Endodermal cell (in vitro differentiated cells): ENCODE data around the gene KIAA2012. TPM values are rescaled to one million over a fixed set of nuclear protein-coding genes. Genes with fewer than 3 reads are reported as not detected.

Experiments used
- DNase-seq: peaks from one replicate; pipeline ENCODE4 v3.0.0-alpha.2; 2017
- H3K27ac ChIP-seq: 2 replicates; pipeline ENCODE4 v1.5.1; 2013; ENCODE audit warnings: mild to moderate bottlenecking, low read depth, low read length, moderate library complexity
- H3K27me3 ChIP-seq: 2 replicates; pipeline ENCODE4 v1.6.1; 2013; ENCODE audit warnings: mild to moderate bottlenecking, low read length, moderate library complexity; ENCODE audit not compliant: insufficient read depth, control insufficient read depth, poor library complexity, severe bottlenecking
- H3K36me3 ChIP-seq: 2 replicates; pipeline ENCODE4 v1.7.0; 2013; ENCODE audit warnings: mild to moderate bottlenecking, low read length, moderate library complexity; ENCODE audit not compliant: control insufficient read depth, insufficient read depth
- H3K4me1 ChIP-seq: one replicate; pipeline ENCODE4 v1.7.0; 2013; ENCODE audit warnings: low read length; ENCODE audit not compliant: control insufficient read depth, insufficient read depth
- H3K4me3 ChIP-seq: 2 replicates; pipeline ENCODE4 v1.5.1; 2013; ENCODE audit warnings: mild to moderate bottlenecking, low read length, moderate library complexity
- H3K9ac ChIP-seq: 2 replicates; pipeline ENCODE4 v1.6.1; 2013; ENCODE audit warnings: mild to moderate bottlenecking, low read length, moderate library complexity; ENCODE audit not compliant: poor library complexity, severe bottlenecking; ENCODE audit errors: extremely low read depth
- H3K9me3 ChIP-seq: 2 replicates; pipeline ENCODE4 v1.6.1; 2013; ENCODE audit warnings: mild to moderate bottlenecking, low read length, moderate library complexity; ENCODE audit not compliant: control insufficient read depth
- H3K27ac Mint-ChIP-seq: 2 replicates; pipeline ENCODE4 v1.8.0; 2020; ENCODE audit warnings: mixed read lengths
- H3K27me3 Mint-ChIP-seq: 2 replicates; pipeline ENCODE4 v1.8.0; 2021; ENCODE audit warnings: mild to moderate bottlenecking, mixed read lengths; ENCODE audit not compliant: insufficient read depth
- H3K36me3 Mint-ChIP-seq: 2 replicates; pipeline ENCODE4 v1.8.0; 2020; ENCODE audit warnings: low read depth, mixed read lengths
- H3K4me1 Mint-ChIP-seq: 2 replicates; pipeline ENCODE4 v1.8.0; 2020; ENCODE audit warnings: mixed read lengths
- H3K4me3 Mint-ChIP-seq: 2 replicates; pipeline ENCODE4 v1.8.0; 2020; ENCODE audit warnings: mild to moderate bottlenecking, moderate library complexity, mixed read lengths
- H3K9me3 Mint-ChIP-seq: 2 replicates; pipeline ENCODE4 v1.8.0; 2020; ENCODE audit warnings: mild to moderate bottlenecking, mixed read lengths
- WGBS, 2 experiments: methylation state at CpG; one replicate each; pipeline versions ENCODE4 v1.1.5 to v1.1.7; 2013; ENCODE audit warnings: missing lambda C conversion rate in 2 of 2, mixed read lengths in 1 of 2; ENCODE audit not compliant: insufficient coverage in 1 of 2, insufficient read length in 1 of 2; 5-methylcytosine and 5-hydroxymethylcytosine counted together
- total RNA-seq, 2 donors: library from RNA; stranded (reverse); fragmentation: NEBNext Ultra II Directional in 1 of 2; extraction: Animal tissue kit (Norgen Biotek cat#: 25700) in 1 of 2; gene quantifications; 2 replicates in 1 of 2; 3 replicates in 1 of 2; pipeline ENCODE4 v1.2.1, GENCODE V29; 2021
- TF ChIP-seq, protein P1 (sequence below): fragments of 200-600 bp; sonication (generic); conservative IDR thresholded peaks from 2 replicates; pipeline ENCODE4 v1.5.0; 2021; ENCODE audit warnings: antibody characterized with exemption, mild to moderate bottlenecking

The KIAA2012 gene
- total RNA-seq, 2 donors from 2014 or later, result 0.62 to 1.0 TPM

DNA sequence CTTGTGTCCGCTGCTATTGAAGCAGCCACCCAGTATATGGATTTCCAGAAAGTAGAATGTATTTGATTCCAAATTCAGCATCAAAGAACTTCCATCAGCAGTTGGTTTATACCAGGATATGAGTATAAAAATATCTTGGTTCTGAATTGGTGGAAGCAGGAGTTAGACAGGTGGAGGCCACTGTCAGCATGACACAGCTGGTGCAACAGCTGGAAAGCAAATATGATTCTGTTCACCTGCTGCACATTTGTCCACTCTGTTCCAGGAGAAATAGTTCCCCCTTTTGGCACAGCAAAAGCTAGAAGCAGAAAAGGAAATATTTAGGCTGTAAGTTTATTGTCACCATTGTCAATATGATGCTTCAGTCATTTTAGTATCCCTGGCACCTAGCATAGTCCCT is 41.2 kb downstream of the KIAA2012 start:
- Mint-ChIP-seq H3K4me3 (no peak overlapping the region), H3K36me3 (peaks cover 6% of the 10 kb centered on the region), H3K4me1 (peaks cover 51% of the 10 kb centered on the region), H3K27ac (no peak overlapping the region), H3K27me3 (no peaks in the 10 kb centered on the region), H3K9me3 (peaks cover 5% of the 10 kb centered on the region)
- no peaks in the 10 kb centered on the region for H3K27me3 ChIP-seq
- TF ChIP-seq, protein P1, sequence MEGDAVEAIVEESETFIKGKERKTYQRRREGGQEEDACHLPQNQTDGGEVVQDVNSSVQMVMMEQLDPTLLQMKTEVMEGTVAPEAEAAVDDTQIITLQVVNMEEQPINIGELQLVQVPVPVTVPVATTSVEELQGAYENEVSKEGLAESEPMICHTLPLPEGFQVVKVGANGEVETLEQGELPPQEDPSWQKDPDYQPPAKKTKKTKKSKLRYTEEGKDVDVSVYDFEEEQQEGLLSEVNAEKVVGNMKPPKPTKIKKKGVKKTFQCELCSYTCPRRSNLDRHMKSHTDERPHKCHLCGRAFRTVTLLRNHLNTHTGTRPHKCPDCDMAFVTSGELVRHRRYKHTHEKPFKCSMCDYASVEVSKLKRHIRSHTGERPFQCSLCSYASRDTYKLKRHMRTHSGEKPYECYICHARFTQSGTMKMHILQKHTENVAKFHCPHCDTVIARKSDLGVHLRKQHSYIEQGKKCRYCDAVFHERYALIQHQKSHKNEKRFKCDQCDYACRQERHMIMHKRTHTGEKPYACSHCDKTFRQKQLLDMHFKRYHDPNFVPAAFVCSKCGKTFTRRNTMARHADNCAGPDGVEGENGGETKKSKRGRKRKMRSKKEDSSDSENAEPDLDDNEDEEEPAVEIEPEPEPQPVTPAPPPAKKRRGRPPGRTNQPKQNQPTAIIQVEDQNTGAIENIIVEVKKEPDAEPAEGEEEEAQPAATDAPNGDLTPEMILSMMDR, result no peak
- peaks cover 21% of the 10 kb centered on the region for H3K4me1 ChIP-seq
- no peak for DNase-seq
- no peak overlapping the region for H3K27ac ChIP-seq
- H3K9me3 ChIP-seq, result peaks cover 2% of the 10 kb centered on the region
- no peak overlapping the region for H3K9ac ChIP-seq
- 100% methylated on average over 1 of the region's 1 CpG for WGBS, 2 experiments
- no peak overlapping the region for H3K4me3 ChIP-seq
- H3K36me3 ChIP-seq, result no peaks in the 10 kb centered on the region

DNA sequence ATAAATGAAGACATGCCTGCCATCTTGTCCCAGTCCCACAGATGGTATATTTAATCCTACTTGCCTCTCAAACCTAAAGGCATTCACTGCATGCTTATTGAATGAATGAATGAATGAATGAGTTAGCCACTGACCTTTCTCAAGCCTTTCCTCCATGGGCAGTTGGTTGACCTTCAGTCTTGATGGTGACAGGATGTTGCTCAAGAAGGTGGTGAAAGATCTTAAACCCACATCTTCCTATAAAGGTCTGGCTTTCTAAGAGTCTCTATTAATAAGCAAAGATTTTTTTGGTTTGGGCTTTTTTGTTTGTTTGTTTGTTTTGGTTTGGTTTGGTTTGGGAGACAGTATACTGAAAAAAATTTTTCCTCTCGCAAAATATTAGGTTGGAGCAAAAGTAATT is 41.7 kb downstream of the KIAA2012 start:
- Mint-ChIP-seq H3K4me3 (no peak overlapping the region), H3K9me3 (peaks cover 10% of the 10 kb centered on the region), H3K27me3 (no peaks in the 10 kb centered on the region), H3K27ac (no peak overlapping the region), H3K4me1 (peaks cover 45% of the 10 kb centered on the region), H3K36me3 (peaks cover 6% of the 10 kb centered on the region)
- DNase-seq, result no peak
- Histone ChIP-seq H3K4me1 (peaks cover 21% of the 10 kb centered on the region), H3K27me3 (no peaks in the 10 kb centered on the region), H3K4me3 (no peak overlapping the region), H3K36me3 (no peaks in the 10 kb centered on the region), H3K9ac (no peak overlapping the region), H3K9me3 (peaks cover 7% of the 10 kb centered on the region), H3K27ac (no peak overlapping the region)
- 100% methylated on average over 1 of the region's 1 CpG for whole genome bisulfite sequencing, 2 experiments
- TF ChIP-seq, protein P1, result no peak

DNA sequence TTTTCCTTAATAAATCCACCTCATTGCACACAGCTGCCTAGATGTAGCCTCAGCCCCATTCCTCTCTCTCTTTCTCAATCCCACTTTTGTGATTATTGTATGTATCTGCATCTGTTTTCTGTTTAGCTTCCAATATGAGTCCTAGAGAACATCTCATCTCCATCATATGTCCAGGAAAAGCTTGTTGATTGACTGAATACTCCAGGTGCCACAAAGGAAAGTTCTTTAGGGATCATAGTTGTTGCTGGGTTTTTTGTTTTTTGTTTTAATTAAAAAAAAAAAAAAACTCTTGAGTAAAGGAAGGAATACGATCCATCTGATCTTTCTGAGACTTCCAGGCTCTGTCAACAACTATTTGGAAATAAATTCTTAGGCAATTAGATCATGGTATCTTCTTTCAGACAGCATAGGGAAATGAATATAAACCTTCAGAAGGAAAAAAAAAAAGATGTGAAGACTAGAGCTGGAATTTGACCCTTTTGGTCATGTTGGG is 42.5 kb downstream of the KIAA2012 start:
- no peak overlapping the region for H3K27ac Mint-ChIP-seq
- Histone ChIP-seq H3K4me3 (no peak overlapping the region), H3K27me3 (no peaks in the 10 kb centered on the region), H3K27ac (no peak overlapping the region), H3K36me3 (no peaks in the 10 kb centered on the region), H3K4me1 (peaks cover 21% of the 10 kb centered on the region), H3K9ac (no peak overlapping the region), H3K9me3 (peaks cover 14% of the 10 kb centered on the region)
- no peak overlapping the region for H3K4me3 Mint-ChIP-seq
- DNase-seq, result no peak
- peaks cover 12% of the 10 kb centered on the region for H3K36me3 Mint-ChIP-seq
- H3K27me3 Mint-ChIP-seq, result no peaks in the 10 kb centered on the region
- WGBS, 2 experiments, result 46 to 63% methylated on average over 1 of the region's 1 CpG
- TF ChIP-seq, protein P1, result no peak
- H3K4me1 Mint-ChIP-seq, result peaks cover 39% of the 10 kb centered on the region
- H3K9me3 Mint-ChIP-seq, result peaks cover 17% of the 10 kb centered on the region
